ENCODE measurements around the gene FLT1.

Gene FLT1

GRCh38 chr13:28299916-28300315 lies 195.0 kb downstream of the FLT1 start:
- no peak for DNase-seq

GRCh38 chr13:28297341-28297740 lies 197.6 kb downstream of the FLT1 start:
- no peak for DNase-seq

- no peak for DNase-seq
These were observed 208.7 kb downstream of the FLT1 start for GRCh38 chr13:28286263-28286662.

GRCh38 chr13:28283600-28283999 lies 211.3 kb downstream of the FLT1 start:
- DNase-seq: no peak

GRCh38 chr13:28282451-28282850 lies 212.5 kb downstream of the FLT1 start:
- DNase-seq: no peak

GRCh38 chr13:28273919-28274318 lies 221.0 kb downstream of the FLT1 start:
- DNase-seq: no peak

- DNase-seq: no peak
These were observed 223.7 kb downstream of the FLT1 start for GRCh38 chr13:28271056-28271840.

GRCh38 chr13:28268800-28269223 lies 226.1 kb downstream of the FLT1 start:
- DNase-seq: no peak

- no peak for DNase-seq
These were observed 227.4 kb downstream of the FLT1 start for GRCh38 chr13:28267497-28267896.

GRCh38 chr13:28258417-28258816 lies 236.5 kb downstream of the FLT1 start:
- no peak for DNase-seq

GRCh38 chr13:28257305-28257704 lies 237.6 kb downstream of the FLT1 start:
- DNase-seq: no peak

GRCh38 chr13:28252547-28252946 lies 242.4 kb downstream of the FLT1 start:
- DNase-seq: no peak

GRCh38 chr13:28251466-28251865 lies 243.5 kb downstream of the FLT1 start:
- DNase-seq: no peak

- no peak for DNase-seq
These were observed 244.4 kb downstream of the FLT1 start for GRCh38 chr13:28250542-28250941.

Measured in CD4-positive, alpha-beta T cell treated with Interleukin-15 for 1 hour (primary cell).